GM12878 (cell line): ENCODE results near the gene MRPS27. TPM values are rescaled to one million over a fixed set of nuclear protein-coding genes. Genes with fewer than 3 reads are reported as not detected.

Experiments
- ATAC-seq: fragments of 200-7000 bp; cut with Tn5 transposase; 3 replicates; pipeline ENCODE4 v1.9.1; 2020; ENCODE audit warnings: mild to moderate bottlenecking, moderate library complexity
- BruUV-seq: library from RNA; stranded (reverse); fragments of 400-500 nt; replicated peaks from 2 replicates; lab custom pipeline; 2021; lab: Mats Ljungman, UMichigan
- CTCF ChIA-PET: fragments of 300-600 bp; sonication (Branson Sonifier 250); formaldehyde crosslinking; extraction: SDS; loops from one replicate; lab custom pipeline; 2021; ENCODE audit warnings: inconsistent platforms; lab: Yijun Ruan, JAX
- POLR2A ChIA-PET: fragments of 350-600 bp; formaldehyde crosslinking; extraction: SDS; loops from one replicate; lab custom pipeline; 2021; ENCODE audit warnings: inconsistent platforms; lab: Charles Lee
- RAD21 ChIA-PET: fragments of 300-600 bp; sonication (Branson Sonifier 250); formaldehyde crosslinking; loops from one replicate; lab custom pipeline; 2023; ENCODE audit warnings: antibody characterized with exemption; ENCODE audit not compliant: unreplicated experiment; lab: Charles Lee
- SMC1A ChIA-PET: fragments of 300-600 bp; sonication (Branson Sonifier 250); formaldehyde crosslinking; loops from one replicate; lab custom pipeline; 2023; ENCODE audit not compliant: unreplicated experiment, uncharacterized antibody; lab: Charles Lee
- DNase-seq: peaks from one replicate; pipeline ENCODE4 v3.0.0-alpha.2; 2011; ENCODE audit warnings: low read depth, low spot score
- FAIRE-seq: peaks from 3 replicates; lab custom pipeline; 2011; peaks lifted over from hg19 to GRCh38; lab: Jason Lieb, UNC
- H2AFZ ChIP-seq: 2 replicates; pipeline ENCODE4 v1.6.0; 2011; ENCODE audit warnings: low read depth, low read length, control low read depth; ENCODE audit not compliant: control insufficient read depth
- H3K27ac ChIP-seq: 2 replicates; pipeline ENCODE4 v1.5.1; 2011; ENCODE audit warnings: control low read depth; ENCODE audit not compliant: control insufficient read depth, insufficient read depth
- H3K27me3 ChIP-seq, 2 experiments: replicated peaks in 1 of 2; 2 replicates each; pipeline versions ENCODE4 v1.6.0 to v1.6.1; 2011; ENCODE audit warnings: low read length in 1 of 2; ENCODE audit not compliant: control insufficient read depth in 2 of 2, insufficient read depth in 2 of 2
- H3K36me3 ChIP-seq, 2 experiments: 2 replicates each; pipeline ENCODE4 v1.5.1; 2011; ENCODE audit warnings: low read length in 1 of 2; ENCODE audit not compliant: control insufficient read depth in 2 of 2, insufficient read depth in 2 of 2
- H3K4me1 ChIP-seq: 2 replicates; pipeline ENCODE4 v1.6.1; 2011; ENCODE audit warnings: mild to moderate bottlenecking, low read length, moderate library complexity, mixed read lengths; ENCODE audit not compliant: control insufficient read depth, insufficient read depth
- H3K4me2 ChIP-seq: 2 replicates; pipeline ENCODE4 v1.6.0; 2011; ENCODE audit warnings: control low read depth; ENCODE audit not compliant: control insufficient read depth, insufficient read depth
- H3K4me3 ChIP-seq: fragments of 200-600 bp; sonication (generic); 2 replicates; pipeline ENCODE4 v1.5.1; 2016
- H3K79me2 ChIP-seq: 2 replicates; pipeline ENCODE4 v1.6.0; 2011; ENCODE audit warnings: low read length; ENCODE audit not compliant: control insufficient read depth, insufficient read depth
- H3K9ac ChIP-seq: 2 replicates; pipeline ENCODE4 v1.8.0; 2011; ENCODE audit warnings: low read length, control low read depth, mixed read lengths; ENCODE audit not compliant: control insufficient read depth, insufficient read depth
- H3K9me3 ChIP-seq: replicated peaks from 3 replicates; pipeline ENCODE4 v1.5.1; 2011; ENCODE audit warnings: mild to moderate bottlenecking, low read length; ENCODE audit not compliant: control insufficient read depth, insufficient read depth
- H4K20me1 ChIP-seq: 2 replicates; pipeline ENCODE4 v1.6.0; 2011; ENCODE audit not compliant: control insufficient read depth, insufficient read depth
- ATF7 ChIP-seq: fragments of 450-650 bp; IDR thresholded peaks from 2 replicates; pipeline ENCODE4 v1.6.1; 2016; ENCODE audit warnings: low read depth, mild to moderate bottlenecking
- HDAC6 ChIP-seq: fragments of 200-600 bp; sonication (generic); IDR thresholded peaks from one replicate; pipeline ENCODE4 v1.8.0; 2017; ENCODE audit warnings: antibody characterized with exemption; ENCODE audit not compliant: unreplicated experiment
- IKZF2 ChIP-seq, 2 experiments: fragments of 450-650 bp; IDR thresholded peaks; 2 replicates each; pipeline ENCODE4 v1.6.1; 2017; ENCODE audit warnings: mild to moderate bottlenecking in 2 of 2, moderate library complexity in 2 of 2
- MEF2A ChIP-seq: IDR thresholded peaks from 2 replicates; pipeline ENCODE4 v1.6.1; 2011; ENCODE audit warnings: low read depth, mild to moderate bottlenecking, low read length, moderate library complexity; ENCODE audit not compliant: insufficient read depth
- MEF2B ChIP-seq: fragments of 450-650 bp; IDR thresholded peaks from 2 replicates; pipeline ENCODE4 v1.6.1; 2018; ENCODE audit warnings: mild to moderate bottlenecking, moderate library complexity; ENCODE audit not compliant: partially characterized antibody, poor library complexity, severe bottlenecking
- MYB ChIP-seq: fragments of 150-350 bp; IDR thresholded peaks from 2 replicates; pipeline ENCODE4 v1.6.1; 2014; ENCODE audit warnings: mild to moderate bottlenecking, low read depth, low read length, borderline replicate concordance
- NFIC ChIP-seq: IDR thresholded peaks from 2 replicates; pipeline ENCODE4 v1.6.1; 2012; ENCODE audit warnings: low read depth, mild to moderate bottlenecking, inconsistent platforms, low read length, moderate library complexity
- PAX5 ChIP-seq: IDR thresholded peaks from 2 replicates; pipeline ENCODE4 v1.6.1; 2011; ENCODE audit warnings: low read depth, low read length, borderline replicate concordance
- RUNX3 ChIP-seq: IDR thresholded peaks from 2 replicates; pipeline ENCODE4 v1.6.1; 2012; ENCODE audit warnings: low read length, inconsistent platforms
- ZNF24 ChIP-seq: fragments of 450-650 bp; IDR thresholded peaks from 2 replicates; pipeline ENCODE4 v1.6.1; 2017; ENCODE audit warnings: antibody characterized with exemption, mild to moderate bottlenecking
- ZNF384 ChIP-seq: IDR thresholded peaks from 2 replicates; pipeline ENCODE4 v1.6.1; 2012; ENCODE audit warnings: low read depth, mild to moderate bottlenecking, low read length, improper control_type of control experiment, borderline replicate concordance
- WGBS: methylation state at CpG from one replicate; pipeline ENCODE4 v1.1.6; 2016; ENCODE audit warnings: low lambda C conversion rate; ENCODE audit not compliant: insufficient replicate concordance, insufficient coverage; ENCODE audit errors: missing lambda C conversion rate; 5-methylcytosine and 5-hydroxymethylcytosine counted together
- in situ Hi-C: fragments of 300-500 bp; cut with MboI; formaldehyde crosslinking; loops from 9 replicates; pipeline ENCODE4 v1.14.3; 2018; ENCODE audit warnings: mixed read lengths
- intact Hi-C: fragments of 100-400 bp; cut with micrococcal nuclease; formaldehyde crosslinking; loops from one replicate; pipeline ENCODE4 v1.14.2; 2022; ENCODE audit not compliant: unreplicated experiment
- polyA plus RNA-seq, 11 experiments: library from polyadenylated mRNA; depleted of rRNA in 4 of 11; unstranded in 6 of 11; stranded (reverse) in 5 of 11; fragments of >200 nt; fragmentation: Nextera tagmentation in 4 of 11; fragmentation: Illumina TruSeq in 1 of 11; extraction: Ambion mirVana in 4 of 11; extraction: Trizol in 1 of 11; gene quantifications; 1 replicate in 1 of 11; 2 replicates in 10 of 11; pipeline versions ENCODE4 v1.2.1 to v1.2.3, GENCODE V29; 2011 to 2016; ENCODE audit warnings: inconsistent platforms in 2 of 11, missing spikeins in 2 of 11, low read depth in 1 of 11
- total RNA-seq, 4 experiments: library from RNA; depleted of rRNA in 3 of 4; stranded (reverse); fragments of >200 nt in 3 of 4; fragmentation: Illumina TruSeq in 1 of 4; extraction: Trizol in 1 of 4; gene quantifications; 2 replicates each; pipeline versions ENCODE4 v1.2.1 to v1.2.3, GENCODE V29; 2013 to 2021
- TF ChIP-seq, protein P1 (sequence below): IDR thresholded peaks from 2 replicates; pipeline ENCODE4 v1.6.1; 2011; ENCODE audit warnings: borderline replicate concordance, low read depth, mild to moderate bottlenecking, moderate library complexity, mixed read lengths, low read length; ENCODE audit not compliant: insufficient read depth; ENCODE audit errors: extremely low read length
- TF ChIP-seq, protein P2 (sequence below): IDR thresholded peaks from 2 replicates; pipeline ENCODE4 v1.6.1; 2012; ENCODE audit warnings: low read depth, low read length, improper control_type of control experiment
- TF ChIP-seq, protein P3 (sequence below): fragments of 450-650 bp; IDR thresholded peaks from 2 replicates; pipeline ENCODE4 v1.6.1; 2017; ENCODE audit warnings: low read depth, mild to moderate bottlenecking, moderate library complexity

MRPS27 gene
- total and polyA plus RNA-seq, 10 of the 15 experiments (the other 5 are each of a cell fraction or from before 2014, with no cell fraction given): 61.0 to 128 (median 93.0) TPM

GRCh38 chr5:72294473-72294872 lies 25.6 kb downstream of the MRPS27 start:
- Histone ChIP-seq H3K4me1 (peaks cover 34% of the 10 kb centered on the region), H2AFZ (no peak overlapping the region), H3K27me3 (no peaks in the 10 kb centered on the region), H3K4me3 (peak overlapping the region; percentile 54), H3K9me3 (no peaks in the 10 kb centered on the region; the same call in 2 of the 3 replicates), H3K27ac (peak overlapping the region; percentile 67), H3K4me2 (peak overlapping the region; percentile 68), H3K9ac (peak overlapping the region; percentile 10; the same call in 1 of the 2 replicates), H4K20me1 (no peaks in the 10 kb centered on the region), H3K79me2 (peaks cover 32% of the 10 kb centered on the region), H3K36me3 (no peaks in the 10 kb centered on the region; a peak in 2 of 4 replicates)
- no TSS peak for BruUV-seq
- in situ Hi-C loops (no loop called here), intact Hi-C loops (no loop called here)
- ATAC-seq: peak; percentile 16; the same call in 2 of the 3 replicates
- DNase-seq: no peak
- TF ChIP-seq, protein P1, sequence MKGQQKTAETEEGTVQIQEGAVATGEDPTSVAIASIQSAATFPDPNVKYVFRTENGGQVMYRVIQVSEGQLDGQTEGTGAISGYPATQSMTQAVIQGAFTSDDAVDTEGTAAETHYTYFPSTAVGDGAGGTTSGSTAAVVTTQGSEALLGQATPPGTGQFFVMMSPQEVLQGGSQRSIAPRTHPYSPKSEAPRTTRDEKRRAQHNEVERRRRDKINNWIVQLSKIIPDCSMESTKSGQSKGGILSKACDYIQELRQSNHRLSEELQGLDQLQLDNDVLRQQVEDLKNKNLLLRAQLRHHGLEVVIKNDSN: no peak
- TF ChIP-seq HDAC6: no peak
- peak; percentile 44 for TF ChIP-seq MEF2B
- 0 out of 2 replicates have a peak, but pooled peaks have one; percentile 31 for TF ChIP-seq PAX5
- 0 out of 2 replicates have a peak, but pooled peaks have one; percentile 34 for TF ChIP-seq ZNF24
- TF ChIP-seq, protein P2, sequence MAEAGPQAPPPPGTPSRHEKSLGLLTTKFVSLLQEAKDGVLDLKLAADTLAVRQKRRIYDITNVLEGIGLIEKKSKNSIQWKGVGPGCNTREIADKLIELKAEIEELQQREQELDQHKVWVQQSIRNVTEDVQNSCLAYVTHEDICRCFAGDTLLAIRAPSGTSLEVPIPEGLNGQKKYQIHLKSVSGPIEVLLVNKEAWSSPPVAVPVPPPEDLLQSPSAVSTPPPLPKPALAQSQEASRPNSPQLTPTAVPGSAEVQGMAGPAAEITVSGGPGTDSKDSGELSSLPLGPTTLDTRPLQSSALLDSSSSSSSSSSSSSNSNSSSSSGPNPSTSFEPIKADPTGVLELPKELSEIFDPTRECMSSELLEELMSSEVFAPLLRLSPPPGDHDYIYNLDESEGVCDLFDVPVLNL: no peak
- TF ChIP-seq ZNF384: peak; percentile 32; the same call in 1 of the 2 replicates
- TF ChIP-seq RUNX3: peak; percentile 76
- TF ChIP-seq IKZF2 (IDR thresholded peaks at IDR 0.05): peak in 1 of 2 experiments; percentile 54; a peak in 2 of 4 replicates
- TF ChIP-seq MEF2A: 0 out of 2 replicates have a peak, but pooled peaks have one; percentile 35
- no peak for TF ChIP-seq MYB
- TF ChIP-seq ATF7: peak; percentile 50; the same call in 1 of the 2 replicates
- TF ChIP-seq, protein P3, sequence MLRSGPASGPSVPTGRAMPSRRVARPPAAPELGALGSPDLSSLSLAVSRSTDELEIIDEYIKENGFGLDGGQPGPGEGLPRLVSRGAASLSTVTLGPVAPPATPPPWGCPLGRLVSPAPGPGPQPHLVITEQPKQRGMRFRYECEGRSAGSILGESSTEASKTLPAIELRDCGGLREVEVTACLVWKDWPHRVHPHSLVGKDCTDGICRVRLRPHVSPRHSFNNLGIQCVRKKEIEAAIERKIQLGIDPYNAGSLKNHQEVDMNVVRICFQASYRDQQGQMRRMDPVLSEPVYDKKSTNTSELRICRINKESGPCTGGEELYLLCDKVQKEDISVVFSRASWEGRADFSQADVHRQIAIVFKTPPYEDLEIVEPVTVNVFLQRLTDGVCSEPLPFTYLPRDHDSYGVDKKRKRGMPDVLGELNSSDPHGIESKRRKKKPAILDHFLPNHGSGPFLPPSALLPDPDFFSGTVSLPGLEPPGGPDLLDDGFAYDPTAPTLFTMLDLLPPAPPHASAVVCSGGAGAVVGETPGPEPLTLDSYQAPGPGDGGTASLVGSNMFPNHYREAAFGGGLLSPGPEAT: 0 out of 2 replicates have a peak, but pooled peaks have one; percentile 29
- peak; percentile 29; the same call in 1 of the 2 replicates for TF ChIP-seq NFIC
- SMC1A ChIA-PET: interaction anchor here (1.1 to 1.9 kb wide), 3 partner anchors 10 to 512 kb away, joined by 4 to 6 read pairs (median 4); no protein-coding TSS in a partner anchor
- POLR2A ChIA-PET: interaction anchor here (1.1 to 2.0 kb wide), 4 partner anchors 8 to 59 kb away, joined by 4 to 6 read pairs (median 5); no protein-coding TSS in a partner anchor
- CTCF ChIA-PET: interaction anchor here (0.6 to 5.9 kb wide), 2 partner anchors 11 to 14 kb away, joined by 3 to 20 read pairs; no protein-coding TSS in a partner anchor
- 19% methylated on average over 2 of the region's 2 CpGs for WGBS
- RAD21 ChIA-PET: interaction anchor here (1.0 to 2.0 kb wide), 2 partner anchors 14 to 60 kb away, joined by 4 to 5 read pairs; no protein-coding TSS in a partner anchor
- no peak for FAIRE-seq
